Omental fat pad (tissue), 4 donors: ENCODE data around the gene FAM222A. TPM values are rescaled to one million over a fixed set of nuclear protein-coding genes. Genes with fewer than 3 reads are reported as not detected.

Experiments used
- ATAC-seq: fragments of 150-250 bp; one replicate; pipeline ENCODE4 v1.9.1; 2016; ENCODE audit warnings: mild to moderate bottlenecking, moderate library complexity; ENCODE audit not compliant: low FRiP score
- DNase-seq: peaks from one replicate; pipeline ENCODE4 v3.0.0-alpha.2; 2019; ENCODE audit warnings: low spot score
- CTCF ChIP-seq, 3 donors: fragments of 450-650 bp; IDR thresholded peaks; one replicate each; pipeline ENCODE4 v1.5.1; 2016 to 2017; ENCODE audit warnings: antibody characterized with exemption in 3 of 3, mild to moderate bottlenecking in 3 of 3, moderate library complexity in 2 of 3
- total RNA-seq, 4 donors: library from RNA; depleted of rRNA; stranded (reverse); fragments of >200 nt; gene quantifications; one replicate each; pipeline ENCODE4 v1.1.0, GENCODE V29; 2016

FAM222A gene
- total RNA-seq, 4 donors from 2014 or later, result 0.94 to 2.6 (median 2.3) TPM; not detected in 1

- TF ChIP-seq CTCF (IDR thresholded peaks at IDR 0.05), result no peak
- DNase-seq, result no peak
- ATAC-seq, result no peak
Measured at GRCh38 chr12:109781668-109782325, 68.2 kb downstream of the FAM222A start.

- ATAC-seq (peak; percentile 22), DNase-seq (no peak)
- TF ChIP-seq CTCF (IDR thresholded peaks at IDR 0.05), result no peak
Measured at GRCh38 chr12:109782326-109782703, 68.7 kb downstream of the FAM222A start.

GRCh38 chr12:109783135-109783964 lies 69.7 kb downstream of the FAM222A start:
- ATAC-seq, result no peak
- no peak for TF ChIP-seq CTCF (IDR thresholded peaks at IDR 0.05)

GRCh38 chr12:109783965-109784244 lies 70.3 kb downstream of the FAM222A start:
- ATAC-seq, result no peak
- no peak for TF ChIP-seq CTCF (IDR thresholded peaks at IDR 0.05)
- no peak for DNase-seq

More at GRCh38 chr12:109783135-109783964, 69.7 kb downstream of the FAM222A start:
- DNase-seq, result no peak

- no peak for TF ChIP-seq CTCF (IDR thresholded peaks at IDR 0.05)
- DNase-seq, result no peak
- ATAC-seq, result no peak
Measured at GRCh38 chr12:109785854-109786253, 72.2 kb downstream of the FAM222A start.

GRCh38 chr12:109786799-109787198 lies 73.2 kb downstream of the FAM222A start:
- ATAC-seq, result no peak
- TF ChIP-seq CTCF (IDR thresholded peaks at IDR 0.05), result no peak
- no peak for DNase-seq
